HuH-7.5 (cell line): ENCODE measurements around the gene LTBP2.
A peak's percentile ranks its signal among the peaks of the same experiment; 100 is the strongest.

ENCODE experiments used
- DNase-seq: peaks from one replicate; pipeline ENCODE4 v3.0.0; 2011; ENCODE audit warnings: low spot score

Gene LTBP2

DNA sequence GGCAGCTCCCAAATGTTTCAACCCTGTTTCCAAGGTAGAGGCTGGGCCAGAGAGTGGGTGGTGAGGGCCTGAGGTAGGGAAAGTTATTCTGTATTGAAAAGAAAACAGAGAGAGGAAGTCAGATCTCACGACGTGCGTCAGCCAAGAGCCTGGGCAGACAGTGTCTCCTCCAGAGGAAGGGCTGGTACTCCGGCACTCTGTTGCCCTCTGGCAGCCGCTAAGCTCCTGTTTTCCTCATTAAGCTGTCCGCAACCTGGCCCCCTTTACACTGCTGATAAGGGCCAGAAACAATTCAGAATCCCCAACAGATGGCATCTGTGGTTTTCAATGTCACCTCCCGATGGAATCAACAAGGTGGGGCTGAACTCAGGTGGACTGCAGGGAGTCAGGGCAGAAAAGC is 26.0 kb upstream of the LTBP2 start:
- no peak for DNase-seq

DNA sequence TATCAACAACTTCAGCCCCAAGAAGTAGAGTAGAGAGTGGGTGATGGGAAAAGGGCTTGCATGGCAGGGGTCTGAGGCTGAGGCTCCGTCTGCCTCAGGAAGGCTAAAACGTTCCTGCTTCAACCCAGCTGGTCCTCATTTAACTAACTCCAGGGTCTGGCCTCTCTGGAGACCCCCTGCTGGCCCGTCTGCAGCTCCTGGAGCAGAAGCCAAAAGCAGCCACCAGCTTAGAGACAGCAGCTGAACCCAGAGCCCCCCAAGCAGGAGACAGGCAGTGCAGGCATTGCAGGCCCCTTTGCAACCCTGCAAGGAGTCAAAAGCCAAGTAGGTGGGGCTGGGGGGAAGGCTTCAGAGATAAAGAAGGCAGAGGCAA is 25.1 kb upstream of the LTBP2 start:
- DNase-seq = no peak

DNA sequence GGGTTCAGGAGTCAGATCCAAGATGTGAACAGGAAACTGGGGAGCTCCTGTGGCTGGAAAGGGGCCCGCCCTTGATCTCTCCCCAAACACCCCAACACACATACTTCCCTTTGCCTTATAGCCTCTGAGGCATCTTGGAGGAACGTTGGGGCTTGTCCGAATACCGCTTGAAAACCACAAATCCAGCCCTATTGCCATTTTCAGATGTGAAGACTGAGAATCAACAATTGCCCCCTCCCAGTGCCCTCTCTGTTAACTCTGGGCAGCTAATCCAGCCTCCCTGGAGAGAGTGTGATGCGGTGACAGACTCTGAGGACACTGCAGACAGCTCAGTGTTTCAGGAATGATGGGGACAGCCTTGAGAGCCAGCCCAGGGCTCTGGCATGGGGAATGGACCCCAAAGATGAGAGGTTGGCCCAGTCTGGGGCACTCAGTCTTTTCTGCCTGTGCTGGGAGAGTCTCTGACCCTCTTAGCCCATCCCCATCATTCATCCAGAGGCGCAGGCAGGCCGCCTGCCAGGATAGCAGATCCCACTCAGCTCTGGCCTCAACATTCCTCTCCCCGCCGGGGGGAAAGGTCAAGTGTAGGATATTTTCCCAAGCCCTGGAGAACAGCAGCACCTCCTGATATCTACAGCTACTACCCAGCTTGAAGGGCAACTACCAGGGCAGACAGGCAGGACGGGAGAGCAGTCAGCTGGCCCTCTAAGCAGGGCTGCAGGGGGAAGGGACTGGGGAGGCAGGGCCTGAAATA is 24.6 kb upstream of the LTBP2 start:
- no peak for DNase-seq

DNA sequence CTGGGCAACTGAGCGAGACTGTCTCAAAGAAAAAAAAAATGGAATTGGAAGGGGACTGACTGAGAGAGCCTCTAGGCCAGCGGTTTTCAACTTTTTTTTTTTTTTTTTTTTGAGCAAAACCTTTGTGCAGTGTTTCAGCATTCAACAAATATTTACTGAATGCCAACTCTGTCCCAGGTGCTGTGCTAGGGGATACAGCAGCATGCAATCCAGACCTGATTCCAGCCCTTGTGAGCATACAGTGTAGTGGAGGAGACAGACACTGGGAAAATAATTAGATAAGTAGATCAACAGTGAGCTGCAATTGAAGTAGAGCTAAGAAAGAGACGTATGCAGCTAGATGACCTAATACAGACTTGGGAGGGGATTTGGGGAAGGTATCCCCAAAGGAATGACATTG is 23.8 kb upstream of the LTBP2 start:
- no peak for DNase-seq

DNA sequence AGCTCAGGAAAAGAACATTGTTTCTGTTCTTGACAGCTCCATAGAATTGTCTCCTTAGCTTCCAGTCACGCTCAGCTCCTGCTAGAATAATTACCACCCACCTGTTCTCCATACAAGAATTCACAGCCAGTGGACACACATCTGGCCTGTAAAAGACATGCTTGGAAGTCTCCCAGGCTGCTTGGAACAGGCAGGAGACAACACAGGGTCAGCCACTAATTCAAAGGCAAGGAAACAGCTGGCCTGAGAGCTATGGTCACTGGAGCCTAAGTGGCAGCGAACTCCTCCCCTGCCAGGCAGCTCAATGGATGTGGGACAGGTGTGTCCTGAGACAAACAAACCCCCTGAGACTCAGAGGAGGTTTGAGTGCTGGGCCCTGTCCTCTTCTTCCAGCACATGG is 22.9 kb upstream of the LTBP2 start:
- DNase-seq = no peak

DNA sequence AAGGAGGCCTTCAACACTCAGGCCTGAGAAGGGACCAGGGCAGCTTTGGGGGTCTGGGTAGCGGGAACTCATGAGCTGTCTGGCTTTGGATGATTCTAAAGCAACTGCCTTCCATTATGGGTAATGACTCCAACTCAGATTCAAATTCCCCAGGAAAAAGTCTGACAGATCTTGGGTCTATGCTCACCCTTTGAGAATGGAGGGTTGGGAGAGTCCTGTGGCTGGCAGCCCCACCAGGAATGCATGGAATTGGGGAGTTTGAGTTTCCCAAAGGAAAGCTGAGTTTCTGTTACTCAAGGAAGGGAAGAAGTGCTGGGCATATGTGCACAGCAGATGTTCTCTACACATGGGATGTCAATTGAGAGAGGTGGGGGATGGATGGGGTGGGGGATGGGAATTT is 22.4 kb upstream of the LTBP2 start:
- no peak for DNase-seq

DNA sequence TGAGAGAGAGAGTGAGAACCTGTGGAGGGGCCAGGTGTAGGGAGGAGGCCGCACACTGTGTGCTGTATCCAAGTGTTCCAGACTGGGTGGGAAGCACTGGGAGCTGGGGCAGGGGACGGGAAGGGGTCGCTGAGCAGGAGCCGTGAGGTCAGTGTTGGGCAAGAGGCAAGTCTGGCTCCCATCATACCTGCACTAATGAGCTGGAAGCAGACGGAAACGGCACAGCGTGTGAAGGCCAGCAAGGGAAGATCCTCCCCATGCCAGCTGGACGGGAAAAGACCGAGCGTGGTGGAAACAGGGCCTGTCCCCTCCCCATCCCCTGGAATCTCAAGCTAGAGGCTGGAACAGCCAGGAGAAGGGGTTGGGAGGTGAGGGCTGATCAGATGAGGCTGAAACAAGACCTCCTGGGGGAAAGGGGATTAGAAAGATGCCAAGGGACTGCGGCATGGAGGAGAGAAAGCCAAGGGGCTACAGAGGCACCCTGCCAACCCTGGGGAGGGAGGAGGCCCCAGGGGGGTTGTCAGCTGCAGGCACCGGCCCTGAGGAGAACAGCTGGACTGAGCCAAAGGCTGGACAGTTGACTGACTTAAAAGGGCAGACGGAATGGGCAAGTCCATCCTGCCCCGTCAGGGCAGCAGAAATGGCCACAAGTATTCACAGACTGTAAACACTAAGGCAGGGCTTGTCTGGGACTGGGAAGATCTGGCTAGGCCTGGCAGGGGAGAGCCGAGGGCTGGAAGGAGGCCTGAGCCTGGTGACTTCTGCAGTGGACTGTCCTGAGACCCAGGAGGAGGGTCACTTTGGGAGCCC is 19.0 kb upstream of the LTBP2 start:
- no peak for DNase-seq

DNA sequence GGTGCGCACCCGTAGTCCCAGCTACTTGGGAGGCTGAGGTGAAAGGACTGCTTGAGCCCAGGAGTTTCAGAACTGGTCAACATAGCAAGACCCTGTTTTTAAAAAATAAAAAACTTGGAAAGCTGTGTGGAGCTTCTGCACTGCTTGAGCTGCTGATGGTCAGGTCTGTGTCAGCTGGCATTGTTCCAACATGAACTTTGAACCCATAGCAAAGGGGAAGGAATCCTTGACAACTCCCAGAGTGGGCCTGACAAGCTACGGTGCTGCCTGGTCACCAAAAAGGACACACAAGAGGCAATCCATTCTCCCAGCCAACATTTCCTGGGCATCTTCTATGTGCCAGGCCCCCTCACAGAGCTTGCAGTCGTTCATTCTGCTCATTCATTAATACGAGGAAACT is 16.4 kb upstream of the LTBP2 start:
- no peak for DNase-seq

DNA sequence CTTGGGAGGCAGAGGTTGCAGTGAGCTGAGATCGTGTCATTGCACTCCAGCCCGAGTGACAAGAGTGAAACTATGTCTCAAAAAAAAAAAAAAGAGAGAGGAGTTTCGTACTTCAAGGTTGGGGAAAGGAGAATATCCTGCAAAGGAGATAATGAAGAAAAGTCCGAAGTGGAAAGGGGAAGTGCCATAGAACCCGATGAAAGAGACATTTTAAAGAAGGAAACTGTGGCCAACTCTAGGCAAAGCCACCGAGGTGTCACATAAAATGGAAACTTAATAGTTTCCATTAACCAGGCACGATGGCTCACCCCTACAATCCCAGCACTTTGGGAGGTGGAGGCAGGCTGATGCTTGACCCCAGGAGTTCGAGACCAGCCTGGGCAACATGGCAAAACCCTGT is 15.0 kb upstream of the LTBP2 start:
- DNase-seq = no peak

DNA sequence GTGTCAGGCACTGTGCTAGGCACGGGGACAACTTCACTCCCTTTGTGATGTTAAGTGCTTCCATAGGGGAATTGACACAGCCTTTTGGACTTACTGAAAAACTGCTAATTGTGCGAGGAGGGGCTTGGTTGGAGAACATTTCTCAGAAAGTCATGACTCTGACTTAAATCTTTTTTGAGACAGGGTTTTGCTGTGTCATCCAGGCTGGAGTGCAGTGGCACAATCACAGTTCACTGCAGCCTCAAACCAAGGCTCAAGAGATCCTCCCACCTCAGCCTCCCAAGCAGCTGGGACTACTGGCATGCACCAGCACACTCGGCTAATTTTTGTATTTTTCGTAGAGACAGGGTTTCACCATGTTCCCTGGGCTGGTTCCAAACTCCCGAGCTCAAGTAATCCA is 10.2 kb upstream of the LTBP2 start:
- DNase-seq = no peak

DNA sequence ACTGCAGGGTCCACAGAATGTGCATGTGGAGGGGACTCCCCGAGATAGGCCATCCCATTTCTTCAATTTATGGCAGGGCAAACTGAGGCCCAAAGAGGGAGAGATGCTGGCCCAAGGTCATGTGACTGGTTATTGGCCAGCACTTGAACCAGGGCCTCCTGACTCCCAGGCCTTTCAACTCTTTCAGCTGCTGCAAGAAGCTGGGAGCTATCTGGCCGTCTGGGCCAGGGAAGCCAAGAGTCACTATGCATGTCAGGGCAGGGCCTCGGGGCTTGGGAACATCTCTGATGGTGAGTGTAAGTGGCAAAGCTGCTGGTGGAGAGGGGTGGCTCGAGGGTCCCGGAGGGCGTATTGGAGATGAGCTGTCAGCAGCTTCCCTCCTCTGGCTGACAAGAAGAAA is 9.5 kb upstream of the LTBP2 start:
- no peak for DNase-seq

DNA sequence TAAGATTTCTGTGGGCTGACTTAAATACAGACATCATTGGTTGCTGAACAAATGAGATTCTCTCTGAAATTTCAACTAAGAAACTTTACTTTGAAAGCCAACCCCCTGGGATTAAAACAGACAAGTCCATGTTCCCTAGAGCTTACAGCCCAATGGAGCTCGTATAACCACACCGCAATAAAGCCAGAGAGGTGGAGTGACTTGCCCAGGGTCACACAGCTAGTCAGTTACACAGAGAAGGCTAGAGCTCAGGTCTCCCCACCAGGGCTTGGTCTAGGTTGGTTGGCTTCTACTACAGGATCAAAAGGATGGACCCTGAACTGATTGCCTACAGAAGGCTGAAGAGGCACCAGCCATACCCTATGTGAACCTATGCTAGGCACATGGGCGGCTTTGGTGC is 8.9 kb upstream of the LTBP2 start:
- no peak for DNase-seq

DNA sequence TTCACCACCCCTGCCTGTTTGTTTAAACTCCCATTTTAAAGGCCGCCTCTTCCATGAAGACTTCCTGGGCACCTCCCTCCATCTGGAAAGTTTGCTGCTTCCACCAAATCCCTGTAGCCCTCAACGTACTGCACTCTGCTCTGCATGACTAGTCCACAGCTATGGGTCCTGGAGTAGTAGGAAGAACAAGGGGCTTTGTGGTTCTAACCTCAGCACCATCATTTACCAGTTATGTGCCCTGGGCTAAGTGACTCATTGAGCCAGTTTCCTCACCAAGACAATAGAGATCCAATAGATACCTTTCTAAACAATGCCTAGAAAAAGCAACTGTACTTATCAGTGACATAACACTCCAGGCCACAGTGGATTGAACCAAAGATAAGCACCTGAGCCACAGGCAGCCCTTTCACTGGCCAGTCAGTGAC is 8.5 kb upstream of the LTBP2 start:
- DNase-seq = no peak

DNA sequence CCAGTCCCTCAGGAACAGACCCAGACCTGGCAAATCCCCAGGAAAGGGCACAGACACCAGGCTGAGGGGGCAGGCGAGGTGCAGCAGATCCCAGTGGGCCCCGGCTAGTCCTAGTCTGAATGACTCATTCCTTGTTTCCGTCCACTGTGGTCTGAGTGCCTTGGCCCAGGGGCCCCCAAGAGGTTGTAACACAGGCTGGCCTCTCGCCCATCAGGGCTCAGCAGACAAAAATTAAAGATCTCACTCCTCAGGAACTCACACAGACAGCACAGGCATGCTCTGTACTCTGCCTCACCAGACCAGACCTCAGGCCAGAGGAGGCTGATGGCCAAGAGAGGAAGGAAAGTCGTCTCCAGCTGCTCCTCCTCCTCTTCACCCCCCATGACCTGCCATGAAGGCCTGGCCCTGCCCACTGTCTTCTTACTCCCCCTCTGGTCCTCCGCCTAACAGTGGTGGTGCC is 7.7 kb upstream of the LTBP2 start:
- DNase-seq = no peak

DNA sequence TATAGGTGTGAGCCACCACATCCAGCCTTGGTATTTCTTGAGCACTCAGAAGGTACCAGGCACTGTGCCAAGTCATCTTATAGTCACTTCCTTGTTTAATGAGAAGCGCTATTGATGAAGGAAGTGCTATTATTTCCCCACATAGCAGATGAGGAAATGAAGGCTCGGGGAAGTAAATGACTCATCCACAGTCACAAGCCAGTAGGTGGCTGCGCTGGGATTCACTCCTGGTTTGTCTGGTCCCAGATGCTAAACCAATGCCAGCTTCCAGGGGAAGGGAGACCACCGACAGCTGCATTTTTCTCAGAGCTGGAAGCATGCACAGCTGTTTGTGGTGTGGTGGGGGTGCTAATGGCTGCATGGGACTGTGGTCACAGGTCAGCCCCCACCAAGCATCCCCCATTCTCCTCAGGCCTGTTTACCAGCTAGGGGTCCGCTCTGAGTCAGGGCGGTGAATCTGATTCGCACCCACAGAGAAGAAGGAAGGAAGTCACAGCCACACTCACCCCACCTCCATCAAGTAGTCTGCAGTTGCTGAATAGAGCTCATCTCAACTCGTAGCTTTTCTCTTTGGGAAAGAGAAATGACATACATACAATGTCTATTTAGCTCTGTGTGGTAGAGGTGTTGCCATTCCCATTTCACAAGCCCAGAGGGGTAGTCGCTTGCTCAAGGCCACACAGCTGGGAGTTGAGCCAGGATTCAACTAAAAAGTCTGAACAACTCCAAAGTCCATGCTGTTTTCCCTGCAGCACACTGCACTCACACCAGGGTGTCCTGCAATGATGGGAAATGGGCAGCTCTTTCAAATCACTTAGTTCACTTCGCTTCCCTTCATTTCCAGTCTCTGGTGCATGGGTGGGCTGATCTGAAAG is 6.3 kb upstream of the LTBP2 start:
- DNase-seq = peak; percentile 50

DNA sequence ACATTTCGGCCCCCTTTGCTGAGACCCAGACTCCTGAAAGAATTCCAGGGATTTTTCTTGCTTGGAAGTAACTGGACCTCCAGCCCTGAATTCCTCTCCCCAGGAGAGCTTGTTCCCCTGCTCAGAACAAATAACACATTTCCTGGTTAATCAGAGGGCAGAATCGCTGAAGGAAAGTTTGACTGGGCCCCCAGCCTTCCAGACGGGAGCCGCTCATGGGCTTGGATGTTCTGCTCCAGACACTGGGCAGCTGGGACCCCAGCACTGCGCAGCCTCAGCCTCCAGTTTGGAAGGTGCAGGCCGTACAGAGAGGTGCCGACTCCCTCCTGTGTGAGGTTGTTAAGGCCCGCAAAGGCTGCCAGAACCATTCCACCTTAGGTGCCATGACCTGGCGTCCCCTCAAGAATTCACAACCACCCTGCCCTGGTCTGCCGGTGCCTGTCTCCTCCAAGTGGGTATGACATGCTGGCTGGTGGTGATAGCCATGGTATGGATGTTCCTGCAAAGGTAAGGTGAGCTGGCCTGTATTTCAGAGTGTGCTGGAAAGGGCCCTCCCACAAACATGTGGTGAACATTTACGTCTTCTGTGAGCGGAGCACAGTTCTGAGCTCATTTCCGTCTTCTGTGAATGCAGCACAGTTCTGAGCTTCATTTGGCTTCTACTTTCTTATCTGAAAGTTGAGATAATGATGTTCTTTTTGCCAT is 5.1 kb upstream of the LTBP2 start:
- no peak for DNase-seq

DNA sequence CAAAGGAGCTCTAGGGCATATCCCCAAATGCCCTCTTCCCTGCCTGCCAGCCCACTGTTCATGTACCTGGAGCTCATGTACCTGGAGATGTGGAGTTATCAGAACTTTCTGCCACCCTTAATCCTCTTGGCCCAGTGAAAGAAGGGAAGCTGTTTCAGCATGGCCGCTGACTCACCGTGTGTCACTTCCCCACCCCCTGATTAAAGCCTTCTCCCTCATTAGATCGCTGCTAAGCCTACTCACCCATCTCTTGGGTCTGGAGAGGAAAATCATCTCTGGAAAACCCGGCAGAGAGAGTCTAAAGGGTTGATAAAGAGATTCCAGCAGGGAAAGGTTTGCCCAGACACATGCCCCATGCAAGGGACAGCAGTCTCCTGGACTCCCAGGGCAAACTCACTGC is 4.5 kb upstream of the LTBP2 start:
- DNase-seq = no peak

DNA sequence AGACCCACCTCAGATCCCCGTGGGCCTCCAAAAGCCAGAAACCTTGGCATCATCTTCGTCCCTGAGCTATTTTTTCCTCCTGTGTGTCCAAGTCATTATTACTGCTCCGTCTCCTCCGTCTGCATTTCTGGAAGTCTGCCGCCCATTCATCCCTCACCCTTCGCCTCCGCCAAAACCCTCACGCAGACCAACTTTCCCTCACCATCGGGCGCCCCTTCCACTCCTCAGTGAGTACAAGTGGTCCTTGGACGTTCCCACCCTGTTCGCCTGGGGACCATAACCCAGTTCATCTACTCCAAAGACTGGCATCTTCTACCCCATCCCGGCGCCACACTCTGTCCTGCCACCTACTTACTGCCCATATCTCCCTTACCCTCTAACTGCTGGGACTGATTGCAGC is 3.7 kb upstream of the LTBP2 start:
- DNase-seq = no peak

DNA sequence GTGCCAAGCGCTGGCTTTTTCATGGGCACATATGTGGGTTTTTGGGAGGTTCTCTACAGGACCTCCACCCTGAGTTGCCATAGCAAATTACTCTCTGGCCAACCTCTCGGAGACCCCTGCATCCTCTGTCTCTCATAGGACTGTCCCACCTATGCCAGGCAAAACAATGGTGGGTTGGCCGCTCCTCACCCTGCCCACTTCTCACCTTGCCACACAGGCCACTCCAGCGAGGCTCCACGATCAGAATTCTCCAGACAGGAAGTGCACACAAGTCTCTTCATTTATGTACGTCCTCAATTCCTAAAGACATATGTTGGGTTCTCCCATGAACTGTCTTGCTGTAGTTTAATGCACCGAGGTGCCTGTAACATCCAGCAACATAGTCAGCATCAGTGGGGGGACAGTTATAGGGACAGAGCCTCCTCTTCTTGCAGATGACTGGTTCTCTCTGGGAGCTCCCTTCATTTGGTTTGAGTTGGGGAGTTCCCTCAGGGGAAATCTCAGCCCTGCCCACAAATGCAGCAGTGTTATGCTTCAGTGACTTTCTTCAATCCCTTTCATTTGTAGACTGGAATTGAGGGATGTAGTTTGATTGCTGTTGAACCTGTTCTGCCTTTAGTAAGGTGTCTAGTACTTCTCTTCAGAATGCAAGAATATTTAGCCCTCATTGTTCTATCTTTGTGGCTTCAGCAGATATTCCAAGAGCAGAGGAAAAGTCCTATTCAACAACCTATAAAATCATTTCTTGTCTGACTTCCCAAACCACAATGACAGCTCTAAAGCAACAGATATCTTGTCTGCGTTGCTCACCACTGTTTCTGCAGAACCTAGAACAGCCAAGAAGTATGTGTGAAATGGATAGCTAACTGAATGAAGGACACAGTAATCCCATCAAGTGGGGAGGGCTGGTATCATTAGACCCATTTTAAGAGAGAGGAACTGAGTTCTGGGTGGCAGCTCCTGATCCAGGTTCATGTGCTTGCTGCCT is 2.8 kb upstream of the LTBP2 start:
- no peak for DNase-seq

DNA sequence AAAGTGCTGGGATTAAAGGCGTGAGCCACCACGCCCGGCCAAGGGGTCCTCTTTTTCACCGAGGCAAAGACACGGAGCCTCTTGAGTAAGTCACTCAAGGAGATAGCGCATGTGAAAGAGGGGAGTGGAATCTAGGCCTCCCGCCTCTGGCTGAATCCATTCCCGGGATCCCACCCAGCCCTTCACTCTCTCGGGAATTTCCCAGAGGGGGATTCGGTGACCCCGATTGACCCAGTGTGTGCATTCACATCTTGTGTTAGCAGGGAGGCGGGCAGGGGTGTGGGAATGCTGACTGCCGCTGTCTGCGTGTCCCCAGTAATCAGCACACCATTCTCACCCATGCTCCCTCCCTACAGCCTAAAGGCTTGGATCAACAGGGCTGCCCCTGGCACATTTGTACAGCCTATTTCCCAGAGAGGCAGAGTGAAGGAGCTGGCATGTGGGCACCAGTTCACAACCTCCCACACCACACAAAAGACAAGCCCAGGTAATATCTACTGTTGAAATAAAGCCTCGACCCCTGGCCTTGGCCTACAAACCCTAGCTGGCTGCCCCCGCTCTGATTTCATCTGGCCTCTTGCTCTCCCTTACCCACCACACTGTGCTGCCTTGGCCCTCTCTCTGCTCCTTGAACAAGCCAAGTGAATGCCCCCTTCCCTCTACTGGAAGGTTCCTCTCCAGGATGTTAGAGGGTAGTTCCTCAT is 1.3 kb upstream of the LTBP2 start:
- DNase-seq = no peak
